IMR-90 (cell line): ENCODE measurements around the gene KIF1C.

Experiments
- POLR2A ChIP-seq: IDR thresholded peaks from 2 replicates; pipeline ENCODE4 v1.6.1; 2012; ENCODE audit warnings: mild to moderate bottlenecking, low read depth, low read length
- SMC3 ChIP-seq: fragments of 150-350 bp; IDR thresholded peaks from 2 replicates; pipeline ENCODE4 v1.6.1; 2016; ENCODE audit warnings: low read depth, mild to moderate bottlenecking, antibody characterized with exemption, low read length, moderate library complexity
- TF ChIP-seq, protein P1 (sequence below): conservative IDR thresholded peaks from 2 replicates; pipeline ENCODE4 v1.5.1; 2012; ENCODE audit warnings: mild to moderate bottlenecking, low read depth, low read length, improper control_type of control experiment

DNA sequence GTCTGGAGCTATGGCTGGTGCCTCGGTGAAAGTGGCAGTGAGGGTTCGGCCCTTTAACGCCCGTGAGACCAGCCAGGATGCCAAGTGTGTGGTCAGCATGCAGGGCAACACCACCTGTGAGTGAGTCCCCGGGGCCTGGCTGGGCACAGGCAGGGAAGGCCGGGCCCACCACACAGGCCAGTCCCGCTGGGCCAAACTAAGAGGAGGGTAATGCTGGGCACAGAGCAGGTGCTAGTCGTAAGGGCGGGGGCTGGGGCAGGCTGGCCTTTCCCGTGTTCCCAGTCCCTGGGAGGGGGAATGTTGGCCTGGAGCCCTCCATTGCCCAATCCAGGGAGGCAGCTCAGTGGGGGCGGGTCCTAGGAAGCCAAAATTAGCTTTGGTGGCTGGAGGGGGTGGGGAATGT lies 2.5 kb downstream of the KIF1C start:
- no peak for TF ChIP-seq SMC3
- TF ChIP-seq POLR2A, result no peak
- TF ChIP-seq, protein P1, sequence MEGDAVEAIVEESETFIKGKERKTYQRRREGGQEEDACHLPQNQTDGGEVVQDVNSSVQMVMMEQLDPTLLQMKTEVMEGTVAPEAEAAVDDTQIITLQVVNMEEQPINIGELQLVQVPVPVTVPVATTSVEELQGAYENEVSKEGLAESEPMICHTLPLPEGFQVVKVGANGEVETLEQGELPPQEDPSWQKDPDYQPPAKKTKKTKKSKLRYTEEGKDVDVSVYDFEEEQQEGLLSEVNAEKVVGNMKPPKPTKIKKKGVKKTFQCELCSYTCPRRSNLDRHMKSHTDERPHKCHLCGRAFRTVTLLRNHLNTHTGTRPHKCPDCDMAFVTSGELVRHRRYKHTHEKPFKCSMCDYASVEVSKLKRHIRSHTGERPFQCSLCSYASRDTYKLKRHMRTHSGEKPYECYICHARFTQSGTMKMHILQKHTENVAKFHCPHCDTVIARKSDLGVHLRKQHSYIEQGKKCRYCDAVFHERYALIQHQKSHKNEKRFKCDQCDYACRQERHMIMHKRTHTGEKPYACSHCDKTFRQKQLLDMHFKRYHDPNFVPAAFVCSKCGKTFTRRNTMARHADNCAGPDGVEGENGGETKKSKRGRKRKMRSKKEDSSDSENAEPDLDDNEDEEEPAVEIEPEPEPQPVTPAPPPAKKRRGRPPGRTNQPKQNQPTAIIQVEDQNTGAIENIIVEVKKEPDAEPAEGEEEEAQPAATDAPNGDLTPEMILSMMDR, result no peak
